Liver (tissue), 3 donors: Measurements from ENCODE around the gene AQP9.

Experiments
- SP1 ChIP-seq: IDR thresholded peaks from 2 replicates; pipeline ENCODE4 v1.6.1; 2018; ENCODE audit warnings: antibody characterized with exemption, mild to moderate bottlenecking
- TF ChIP-seq, protein P1 (sequence below): fragments of 150-350 bp; IDR thresholded peaks from 2 replicates; pipeline ENCODE4 v1.5.1; 2017; ENCODE audit warnings: improper control_type of control experiment, low read depth, low read length; ENCODE audit not compliant: missing input control
- TF ChIP-seq, protein P2 (sequence below): IDR thresholded peaks from 2 replicates; pipeline ENCODE4 v1.6.1; 2016; ENCODE audit warnings: antibody characterized with exemption
- donor health status: healthy.
- donor health status: healthy.

DNA sequence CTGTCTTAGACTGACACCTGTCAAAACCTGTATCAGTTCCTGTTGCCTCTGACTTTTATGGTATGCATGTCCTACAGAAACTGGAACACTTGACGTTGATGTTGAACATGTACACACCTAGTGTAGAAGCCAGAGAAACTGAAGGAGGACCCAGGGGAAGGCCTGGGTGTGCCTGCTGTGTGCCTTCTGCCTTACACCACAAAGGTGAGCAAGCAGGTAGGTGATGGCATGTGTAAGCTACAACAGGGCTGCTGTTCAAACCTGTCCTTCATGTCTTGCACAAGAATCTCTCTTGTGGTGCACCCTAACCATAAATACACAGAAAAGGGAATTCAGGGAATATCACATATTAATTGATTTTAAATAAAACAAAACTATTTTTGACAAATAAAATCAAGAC lies 13.6 kb upstream of the AQP9 start:
- TF ChIP-seq, protein P1, sequence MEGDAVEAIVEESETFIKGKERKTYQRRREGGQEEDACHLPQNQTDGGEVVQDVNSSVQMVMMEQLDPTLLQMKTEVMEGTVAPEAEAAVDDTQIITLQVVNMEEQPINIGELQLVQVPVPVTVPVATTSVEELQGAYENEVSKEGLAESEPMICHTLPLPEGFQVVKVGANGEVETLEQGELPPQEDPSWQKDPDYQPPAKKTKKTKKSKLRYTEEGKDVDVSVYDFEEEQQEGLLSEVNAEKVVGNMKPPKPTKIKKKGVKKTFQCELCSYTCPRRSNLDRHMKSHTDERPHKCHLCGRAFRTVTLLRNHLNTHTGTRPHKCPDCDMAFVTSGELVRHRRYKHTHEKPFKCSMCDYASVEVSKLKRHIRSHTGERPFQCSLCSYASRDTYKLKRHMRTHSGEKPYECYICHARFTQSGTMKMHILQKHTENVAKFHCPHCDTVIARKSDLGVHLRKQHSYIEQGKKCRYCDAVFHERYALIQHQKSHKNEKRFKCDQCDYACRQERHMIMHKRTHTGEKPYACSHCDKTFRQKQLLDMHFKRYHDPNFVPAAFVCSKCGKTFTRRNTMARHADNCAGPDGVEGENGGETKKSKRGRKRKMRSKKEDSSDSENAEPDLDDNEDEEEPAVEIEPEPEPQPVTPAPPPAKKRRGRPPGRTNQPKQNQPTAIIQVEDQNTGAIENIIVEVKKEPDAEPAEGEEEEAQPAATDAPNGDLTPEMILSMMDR = no peak
- TF ChIP-seq, protein P2, sequence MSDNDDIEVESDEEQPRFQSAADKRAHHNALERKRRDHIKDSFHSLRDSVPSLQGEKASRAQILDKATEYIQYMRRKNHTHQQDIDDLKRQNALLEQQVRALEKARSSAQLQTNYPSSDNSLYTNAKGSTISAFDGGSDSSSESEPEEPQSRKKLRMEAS = no peak
- no peak for TF ChIP-seq SP1
